ENCODE results near the gene LDLRAD1.

LDLRAD1 gene, protein sequence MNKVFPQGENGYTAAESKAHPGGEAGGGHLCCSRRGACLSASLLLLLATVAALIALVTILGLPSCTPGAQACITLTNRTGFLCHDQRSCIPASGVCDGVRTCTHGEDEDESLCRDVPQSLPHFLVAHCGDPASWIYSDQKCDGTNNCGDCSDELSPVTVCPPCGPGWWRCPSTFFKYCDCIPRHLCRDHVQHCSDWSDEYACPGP

DNA sequence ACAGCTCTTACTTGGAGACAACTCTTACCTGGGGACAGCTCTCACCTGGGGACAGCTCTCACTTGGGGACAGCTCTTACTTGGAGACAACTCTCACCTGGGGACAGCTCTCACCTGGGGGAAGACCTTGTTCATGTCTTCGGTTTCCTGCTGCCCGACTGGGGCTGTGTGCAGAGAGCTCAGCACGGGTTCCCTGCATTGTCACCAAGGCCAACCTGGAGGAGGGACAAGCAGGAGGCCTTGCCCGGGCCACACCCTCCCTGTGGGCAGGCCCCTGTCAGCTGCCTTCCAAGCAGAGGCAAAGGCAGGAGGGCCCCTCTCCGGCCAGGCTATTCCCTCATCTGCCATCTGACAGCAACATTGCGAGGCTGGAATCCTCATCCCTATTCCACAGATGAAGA is at the start of gene LDLRAD1:
TSS of gene LDLRAD1 (minus strand) at position 208 of the 400 bp plus-strand sequence. CDS start at position 134, 74 bp downstream.
- no peak within 1 kb of the TSS for H3K4me3 ChIP-seq (ENCODE audit: low read length)
- TF ChIP-seq, protein P1, sequence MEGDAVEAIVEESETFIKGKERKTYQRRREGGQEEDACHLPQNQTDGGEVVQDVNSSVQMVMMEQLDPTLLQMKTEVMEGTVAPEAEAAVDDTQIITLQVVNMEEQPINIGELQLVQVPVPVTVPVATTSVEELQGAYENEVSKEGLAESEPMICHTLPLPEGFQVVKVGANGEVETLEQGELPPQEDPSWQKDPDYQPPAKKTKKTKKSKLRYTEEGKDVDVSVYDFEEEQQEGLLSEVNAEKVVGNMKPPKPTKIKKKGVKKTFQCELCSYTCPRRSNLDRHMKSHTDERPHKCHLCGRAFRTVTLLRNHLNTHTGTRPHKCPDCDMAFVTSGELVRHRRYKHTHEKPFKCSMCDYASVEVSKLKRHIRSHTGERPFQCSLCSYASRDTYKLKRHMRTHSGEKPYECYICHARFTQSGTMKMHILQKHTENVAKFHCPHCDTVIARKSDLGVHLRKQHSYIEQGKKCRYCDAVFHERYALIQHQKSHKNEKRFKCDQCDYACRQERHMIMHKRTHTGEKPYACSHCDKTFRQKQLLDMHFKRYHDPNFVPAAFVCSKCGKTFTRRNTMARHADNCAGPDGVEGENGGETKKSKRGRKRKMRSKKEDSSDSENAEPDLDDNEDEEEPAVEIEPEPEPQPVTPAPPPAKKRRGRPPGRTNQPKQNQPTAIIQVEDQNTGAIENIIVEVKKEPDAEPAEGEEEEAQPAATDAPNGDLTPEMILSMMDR (conservative IDR thresholded peaks at IDR 0.05; ENCODE audit: low read depth, low read length): no peak
- DNase-seq (ENCODE audit: low read depth): no peak

DNA sequence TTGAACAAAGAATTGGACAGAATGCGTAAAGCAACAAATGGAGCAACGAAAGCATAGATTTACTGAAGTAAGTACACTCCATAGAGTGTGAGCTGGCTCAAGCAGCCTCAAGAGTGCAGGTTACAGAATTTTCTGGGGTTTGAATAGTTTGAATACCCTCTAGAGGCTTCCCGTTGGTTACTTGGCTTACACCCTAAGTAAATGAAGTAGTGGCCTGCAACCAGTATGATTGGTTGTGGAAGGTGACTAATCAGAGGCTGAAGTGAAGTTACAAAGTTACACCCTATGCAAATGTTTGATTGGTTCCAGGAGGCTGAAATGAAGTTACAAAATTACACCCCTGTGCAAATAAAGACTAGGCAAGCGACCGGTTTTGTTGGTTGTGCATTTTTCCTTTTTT is 46.3 kb upstream of the LDLRAD1 start:
- DNase-seq (ENCODE audit: low read depth): no peak
- TF ChIP-seq, protein P1 (conservative IDR thresholded peaks at IDR 0.05; ENCODE audit: low read depth, low read length): no peak
- H3K4me3 ChIP-seq (ENCODE audit: low read length): no peak overlapping the region

DNA sequence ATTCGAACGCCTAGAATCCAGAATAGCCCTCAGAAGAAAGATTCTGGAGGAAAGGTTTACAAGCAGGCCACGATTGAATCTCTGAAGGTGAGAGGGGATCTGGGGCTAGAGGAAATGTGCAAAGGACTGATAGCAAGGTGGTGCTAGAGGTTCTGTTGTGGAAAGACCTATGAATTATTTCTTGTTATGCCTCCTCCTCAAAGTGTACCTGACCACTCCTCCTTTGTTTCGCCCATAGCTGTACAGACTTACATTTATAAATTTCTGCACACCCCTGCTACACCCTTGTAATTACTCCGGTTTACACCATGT is 36.4 kb upstream of the LDLRAD1 start:
- DNase-seq (ENCODE audit: low read depth): no peak
- TF ChIP-seq, protein P1 (conservative IDR thresholded peaks at IDR 0.05; ENCODE audit: low read depth, low read length): no peak
- peak overlapping the region; percentile 99 for H3K4me3 ChIP-seq (ENCODE audit: low read length)

DNA sequence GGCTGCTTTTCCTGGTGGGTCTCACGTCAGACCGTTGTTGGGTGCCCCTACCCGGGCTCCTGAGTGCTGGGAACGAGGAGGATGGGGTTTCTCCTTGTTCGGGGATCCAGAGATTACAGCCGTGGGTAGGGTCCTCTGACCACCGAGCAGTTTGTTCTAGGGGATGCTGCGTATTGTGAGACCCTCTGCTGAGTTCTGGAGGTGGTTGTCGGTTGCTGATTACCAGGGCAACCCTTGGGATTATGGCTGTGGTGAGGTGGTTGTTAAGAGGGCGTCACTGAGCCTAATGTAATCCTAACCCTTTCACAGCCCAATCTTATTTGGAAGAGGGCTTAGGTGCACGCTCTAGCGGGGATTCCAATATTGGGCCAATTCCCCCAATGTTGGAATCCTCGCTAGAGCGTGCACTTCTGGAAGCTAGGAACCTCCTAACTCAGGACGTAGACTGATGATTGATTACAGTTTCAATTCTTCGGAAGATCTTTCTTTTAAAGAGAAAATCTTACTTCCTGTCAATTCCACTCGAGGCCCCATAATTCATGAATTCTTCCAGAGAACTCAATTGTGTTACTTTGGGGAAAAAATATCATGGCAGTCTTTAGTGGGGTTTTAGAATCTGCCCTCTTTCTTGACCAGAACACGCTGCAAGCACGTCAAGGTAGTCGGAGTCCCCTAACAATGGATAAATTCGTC is 35.9 kb upstream of the LDLRAD1 start:
- H3K4me3 ChIP-seq (ENCODE audit: low read length): peak overlapping the region; percentile 99
- no peak for DNase-seq (ENCODE audit: low read depth)
- TF ChIP-seq, protein P1 (conservative IDR thresholded peaks at IDR 0.05; ENCODE audit: low read depth, low read length): no peak

DNA sequence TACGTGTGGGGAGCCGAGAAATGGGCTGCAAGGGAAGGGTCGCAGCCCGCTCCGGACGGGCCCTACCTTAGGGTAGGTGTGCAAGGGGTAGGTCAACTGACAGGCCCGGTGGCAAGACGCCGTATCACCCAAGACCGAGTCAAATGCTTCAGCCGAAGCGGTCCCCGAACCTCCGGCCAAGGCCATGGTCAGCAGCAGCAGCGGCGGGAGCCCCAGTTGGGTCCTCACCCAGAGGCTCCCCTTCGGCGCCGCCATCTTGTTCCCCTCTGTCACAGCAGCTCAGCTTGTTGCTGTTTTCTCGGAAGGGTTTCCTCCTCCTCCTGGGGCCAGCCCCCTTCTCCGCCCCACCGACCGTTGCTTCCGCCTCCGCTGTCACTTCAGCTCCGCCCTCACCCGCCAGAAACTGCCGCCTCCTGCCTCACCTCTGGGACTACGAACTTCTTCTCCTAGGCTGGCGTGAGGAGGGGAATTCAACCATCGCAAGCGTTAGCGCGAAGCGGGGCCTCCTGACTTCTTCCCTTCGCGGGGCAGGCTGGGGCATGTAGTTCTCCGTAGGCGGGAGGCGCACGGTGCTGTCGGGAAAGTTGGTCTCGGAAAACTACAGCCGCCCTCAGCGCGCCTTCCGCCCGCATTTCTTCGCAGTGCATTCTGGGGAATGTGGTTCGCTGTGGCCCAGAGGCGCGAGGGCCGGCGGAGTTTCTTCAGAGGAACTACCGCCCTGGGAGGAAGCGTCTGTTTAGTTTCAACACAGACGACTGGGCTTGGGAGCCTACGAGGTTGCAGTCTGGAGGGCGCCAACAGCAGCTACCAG is 35.2 kb upstream of the LDLRAD1 start, which contains the start of the genes TCEANC2 and TMEM59:
TSS of gene TCEANC2 (plus strand) at position 675 of the 811 bp plus-strand sequence. CDS start 815 bp downstream, outside the sequence.
TSS of gene TMEM59 (minus strand) at position 271 of the 811 bp plus-strand sequence. CDS start at position 255, 16 bp downstream.
- TF ChIP-seq, protein P1 (conservative IDR thresholded peaks at IDR 0.05; ENCODE audit: low read depth, low read length): no peak
- DNase-seq (ENCODE audit: low read depth): peak; percentile 97

DNA sequence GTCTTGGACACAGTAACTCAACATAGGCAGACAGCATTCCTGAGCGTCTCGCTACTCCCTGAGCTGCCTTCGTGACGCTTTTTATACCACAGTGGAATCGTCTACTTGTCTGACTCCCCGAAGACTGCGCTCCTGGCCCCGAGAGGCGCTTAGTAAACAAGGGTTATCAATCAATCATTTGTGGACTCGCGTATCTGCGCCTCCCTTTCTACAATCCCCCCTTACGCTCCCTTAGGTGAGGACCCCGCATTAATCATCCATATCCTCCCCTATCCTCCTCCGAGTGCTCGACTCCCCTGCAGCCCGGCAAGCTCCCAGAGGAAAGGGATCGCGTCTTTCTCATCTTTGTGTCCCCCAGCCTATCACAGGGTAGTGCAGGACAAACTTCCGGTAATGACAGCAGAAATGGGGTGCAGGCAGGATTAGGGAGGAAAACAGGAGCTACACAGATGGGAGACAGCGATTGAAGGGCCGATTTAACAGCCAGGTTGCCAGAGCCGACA is 34.5 kb upstream of the LDLRAD1 start:
- DNase-seq (ENCODE audit: low read depth): no peak

More for the DNA sequence above, 35.2 kb upstream of the LDLRAD1 start, which contains the start of the genes TCEANC2 and TMEM59:
- H3K4me3 ChIP-seq (ENCODE audit: low read length): peak within 1 kb of the TSS; percentile 99

More for the DNA sequence above, 34.5 kb upstream of the LDLRAD1 start:
- TF ChIP-seq, protein P1 (conservative IDR thresholded peaks at IDR 0.05; ENCODE audit: low read depth, low read length): no peak
- peak overlapping the region; percentile 99 for H3K4me3 ChIP-seq (ENCODE audit: low read length)

All from retinal pigment epithelial cell (primary cell).